ENCODE data around the gene UQCC3. TPM values are rescaled to one million over a fixed set of nuclear protein-coding genes. Genes with fewer than 3 reads are reported as not detected.

Gene UQCC3
- total and polyA plus RNA-seq, 4 donors = 8.6 to 20.1 (median 9.5) TPM

GRCh38 chr11:62678770-62679696 lies 7.6 kb downstream of the UQCC3 start, which contains the start of gene UBXN1:
Gene UBXN1, minus strand, starts transcription at chr11:62679073. Its CDS starts 150 bp downstream, at chr11:62678923.
- Histone ChIP-seq H3K27ac (ENCODE audit: low read depth in 1 of 2, low read length in 1 of 2) (peak within 1 kb of the TSS; percentile 87 to 98), H3K4me1 (ENCODE audit: control insufficient read depth in 5 of 5, insufficient read depth in 5 of 5, low read length in 5 of 5) (peaks cover 0 to 7% (median 6%) of the 10 kb centered on the region in 5 donors), H3K36me3 (ENCODE audit: control insufficient read depth in 4 of 4, insufficient read depth in 4 of 4, low read length in 4 of 4) (peaks cover 2 to 14% (median 6%) of the 10 kb centered on the region in 4 donors), H3K27me3 (ENCODE audit: control insufficient read depth in 3 of 3, insufficient read depth in 3 of 3, low read length in 2 of 3) (no peaks in the 10 kb centered on the region), H3K9me3 (ENCODE audit: control insufficient read depth in 4 of 4, insufficient read depth in 3 of 4, low read length in 3 of 4) (no peaks in the 10 kb centered on the region), H3K9ac (ENCODE audit: insufficient read depth in 1 of 2, low read length in 2 of 2) (peak within 1 kb of the TSS; percentile 60 to 65), H3K4me3 (peak within 1 kb of the TSS; percentile 100)
- no peak for TF ChIP-seq CTCF (IDR thresholded peaks at IDR 0.05; ENCODE audit: control extremely low read depth, extremely low read depth)
- 7 to 8% methylated on average over 51 to 55 of the region's 55 CpGs for WGBS, 2 donors
- ATAC-seq (ENCODE audit: insufficient read depth, low FRiP score) = peak; percentile 91
- peak; percentile 91 to 95 (median 93) for DNase-seq

GRCh38 chr11:62680825-62681240 lies 9.4 kb downstream of the UQCC3 start:
- peak; percentile 36 for ATAC-seq (ENCODE audit: insufficient read depth, low FRiP score)

GRCh38 chr11:62682518-62682917 lies 11.0 kb downstream of the UQCC3 start:
- WGBS, 2 donors = 92% methylated on average over 7 of the region's 7 CpGs
- DNase-seq (no peak), ATAC-seq (ENCODE audit: insufficient read depth, low FRiP score) (no peak)
- Histone ChIP-seq H3K9me3 (ENCODE audit: control insufficient read depth in 4 of 4, insufficient read depth in 3 of 4, low read length in 3 of 4) (no peaks in the 10 kb centered on the region), H3K27ac (ENCODE audit: low read depth in 1 of 2, low read length in 1 of 2) (no peak overlapping the region), H3K9ac (ENCODE audit: insufficient read depth in 1 of 2, low read length in 2 of 2) (no peak overlapping the region), H3K27me3 (ENCODE audit: control insufficient read depth in 3 of 3, insufficient read depth in 3 of 3, low read length in 2 of 3) (peaks cover 0 to 4% (median 3%) of the 10 kb centered on the region in 3 donors), H3K4me1 (ENCODE audit: control insufficient read depth in 5 of 5, insufficient read depth in 5 of 5, low read length in 5 of 5) (peaks cover 0 to 7% (median 4%) of the 10 kb centered on the region in 5 donors), H3K36me3 (ENCODE audit: control insufficient read depth in 4 of 4, insufficient read depth in 4 of 4, low read length in 4 of 4) (peaks cover under 1 to 4% (median 3%) of the 10 kb centered on the region in 4 donors), H3K4me3 (no peak overlapping the region)
- TF ChIP-seq CTCF (IDR thresholded peaks at IDR 0.05; ENCODE audit: control extremely low read depth, extremely low read depth) = no peak

More at GRCh38 chr11:62680825-62681240, 9.4 kb downstream of the UQCC3 start:
- Histone ChIP-seq H3K27me3 (ENCODE audit: control insufficient read depth in 3 of 3, insufficient read depth in 3 of 3, low read length in 2 of 3) (no peaks in the 10 kb centered on the region), H3K27ac (ENCODE audit: low read depth in 1 of 2, low read length in 1 of 2) (peak overlapping the region in 1 of 2 donors; percentile 7), H3K9ac (ENCODE audit: insufficient read depth in 1 of 2, low read length in 2 of 2) (no peak overlapping the region), H3K4me1 (ENCODE audit: control insufficient read depth in 5 of 5, insufficient read depth in 5 of 5, low read length in 5 of 5) (peaks cover 0 to 7% (median 6%) of the 10 kb centered on the region in 5 donors), H3K4me3 (no peak overlapping the region), H3K9me3 (ENCODE audit: control insufficient read depth in 4 of 4, insufficient read depth in 3 of 4, low read length in 3 of 4) (no peaks in the 10 kb centered on the region), H3K36me3 (ENCODE audit: control insufficient read depth in 4 of 4, insufficient read depth in 4 of 4, low read length in 4 of 4) (peaks cover 2 to 13% (median 4%) of the 10 kb centered on the region in 4 donors)
- 49 to 60% methylated on average over 4 of the region's 4 CpGs for WGBS, 2 donors
- peak; percentile 56 for TF ChIP-seq CTCF (IDR thresholded peaks at IDR 0.05; ENCODE audit: control extremely low read depth, extremely low read depth)
- DNase-seq = peak in 2 of 3 donors; percentile 48 to 68
